Measurements from ENCODE around the gene TAF6L.

TAF6L gene

GRCh38 chr11:62786318-62787004 is 15.3 kb downstream of the TAF6L start:
- peak overlapping the region; percentile 44; the same call in 1 of the 2 replicates for H2AFZ ChIP-seq (ENCODE audit: low read length)

GRCh38 chr11:62787005-62787759 is 16.0 kb downstream of the TAF6L start, which contains the start of gene TMEM179B:
TMEM179B (plus strand) TSS chr11:62787402; CDS start chr11:62787432, 30 bp downstream.
- peaks cover 21% of the 10 kb centered on the region for H4K20me1 ChIP-seq (ENCODE audit: insufficient read depth, low read length, poor library complexity, severe bottlenecking)
- H3K4me1 ChIP-seq (ENCODE audit: insufficient read depth, low read length, poor library complexity, severe bottlenecking) = peaks cover 29% of the 10 kb centered on the region
- H3K4me3 ChIP-seq (ENCODE audit: low read length, poor library complexity, severe bottlenecking) = peak within 1 kb of the TSS; percentile 97
- peaks cover 6% of the 10 kb centered on the region; the same call in 1 of the 2 replicates for H3K36me3 ChIP-seq (ENCODE audit: insufficient read depth, low read length)
- H2AFZ ChIP-seq (ENCODE audit: low read length) = peak within 1 kb of the TSS; percentile 62
- no peaks in the 10 kb centered on the region for H3K9me3 ChIP-seq (ENCODE audit: insufficient read depth, low read depth, low read length)
- peaks cover 46% of the 10 kb centered on the region for H3K79me2 ChIP-seq (ENCODE audit: insufficient read depth, low read length)
- H3F3A ChIP-seq (ENCODE audit: low read depth) = 0 out of 2 replicates have a peak, but pooled peaks cover under 1% of the 10 kb centered on the region
- no peaks in the 10 kb centered on the region for H3K27me3 ChIP-seq (ENCODE audit: insufficient read depth, low read length, poor library complexity, severe bottlenecking)
- peak within 1 kb of the TSS; percentile 98 for H3K9ac ChIP-seq (ENCODE audit: low read depth, low read length, poor library complexity, severe bottlenecking)
- TF ChIP-seq EZH2phosphoT487 (IDR thresholded peaks at IDR 0.05; ENCODE audit: borderline replicate concordance) (no peak), CTCF (conservative IDR thresholded peaks at IDR 0.05; ENCODE audit: low read length) (peak; percentile 39; the same call in 1 of the 2 replicates)
- H3K9me2 ChIP-seq (replicated peaks; ENCODE audit: low read depth, low read length) = no peaks in the 10 kb centered on the region
- peak within 1 kb of the TSS; percentile 88 for H3K4me2 ChIP-seq (ENCODE audit: low read depth, low read length, poor library complexity, severe bottlenecking)

More at GRCh38 chr11:62786318-62787004, 15.3 kb downstream of the TAF6L start:
- Histone ChIP-seq H3K36me3 (ENCODE audit: insufficient read depth, low read length) (peaks cover 4% of the 10 kb centered on the region; the same call in 1 of the 2 replicates), H3K27me3 (ENCODE audit: insufficient read depth, low read length, poor library complexity, severe bottlenecking) (no peaks in the 10 kb centered on the region), H3F3A (ENCODE audit: low read depth) (no peaks in the 10 kb centered on the region), H3K9me2 (replicated peaks; ENCODE audit: low read depth, low read length) (no peaks in the 10 kb centered on the region), H3K79me2 (ENCODE audit: insufficient read depth, low read length) (peaks cover 42% of the 10 kb centered on the region), H3K9me3 (ENCODE audit: insufficient read depth, low read depth, low read length) (no peaks in the 10 kb centered on the region), H4K20me1 (ENCODE audit: insufficient read depth, low read length, poor library complexity, severe bottlenecking) (peaks cover 21% of the 10 kb centered on the region), H3K9ac (ENCODE audit: low read depth, low read length, poor library complexity, severe bottlenecking) (peak overlapping the region; percentile 98), H3K4me1 (ENCODE audit: insufficient read depth, low read length, poor library complexity, severe bottlenecking) (peaks cover 25% of the 10 kb centered on the region), H3K4me3 (ENCODE audit: low read length, poor library complexity, severe bottlenecking) (peak overlapping the region; percentile 97), H3K4me2 (ENCODE audit: low read depth, low read length, poor library complexity, severe bottlenecking) (peak overlapping the region; percentile 85)
- no peak for TF ChIP-seq EZH2phosphoT487 (IDR thresholded peaks at IDR 0.05; ENCODE audit: borderline replicate concordance)
- TF ChIP-seq CTCF (conservative IDR thresholded peaks at IDR 0.05; ENCODE audit: low read length) = peak; percentile 90

- H3K4me1 ChIP-seq (ENCODE audit: insufficient read depth, low read length, poor library complexity, severe bottlenecking) = peaks cover 33% of the 10 kb centered on the region
- 0 out of 2 replicates have a peak, but pooled peaks cover 4% of the 10 kb centered on the region for H3F3A ChIP-seq (ENCODE audit: low read depth)
- peak overlapping the region; percentile 97 for H3K4me3 ChIP-seq (ENCODE audit: low read length, poor library complexity, severe bottlenecking)
- peaks cover 21% of the 10 kb centered on the region for H4K20me1 ChIP-seq (ENCODE audit: insufficient read depth, low read length, poor library complexity, severe bottlenecking)
- H3K79me2 ChIP-seq (ENCODE audit: insufficient read depth, low read length) = peaks cover 53% of the 10 kb centered on the region
- peaks cover 15% of the 10 kb centered on the region; the same call in 1 of the 2 replicates for H3K36me3 ChIP-seq (ENCODE audit: insufficient read depth, low read length)
- TF ChIP-seq CTCF (conservative IDR thresholded peaks at IDR 0.05; ENCODE audit: low read length) = no peak
- H2AFZ ChIP-seq (ENCODE audit: low read length) = no peak overlapping the region
- H3K4me2 ChIP-seq (ENCODE audit: low read depth, low read length, poor library complexity, severe bottlenecking) = peak overlapping the region; percentile 88
- no peaks in the 10 kb centered on the region for H3K9me3 ChIP-seq (ENCODE audit: insufficient read depth, low read depth, low read length)
- peak overlapping the region; percentile 35 for H3K9ac ChIP-seq (ENCODE audit: low read depth, low read length, poor library complexity, severe bottlenecking)
- H3K27me3 ChIP-seq (ENCODE audit: insufficient read depth, low read length, poor library complexity, severe bottlenecking) = no peaks in the 10 kb centered on the region
- H3K9me2 ChIP-seq (replicated peaks; ENCODE audit: low read depth, low read length) = no peaks in the 10 kb centered on the region
Observed at GRCh38 chr11:62788991-62789390, 17.8 kb downstream of the TAF6L start.
